ENCODE data around the gene CD82. TPM values are rescaled to one million over a fixed set of nuclear protein-coding genes. Genes with fewer than 3 reads are reported as not detected.

CD82 gene
- total RNA-seq, 1 experiment from 2014 or later, result 8.2 TPM

DNA sequence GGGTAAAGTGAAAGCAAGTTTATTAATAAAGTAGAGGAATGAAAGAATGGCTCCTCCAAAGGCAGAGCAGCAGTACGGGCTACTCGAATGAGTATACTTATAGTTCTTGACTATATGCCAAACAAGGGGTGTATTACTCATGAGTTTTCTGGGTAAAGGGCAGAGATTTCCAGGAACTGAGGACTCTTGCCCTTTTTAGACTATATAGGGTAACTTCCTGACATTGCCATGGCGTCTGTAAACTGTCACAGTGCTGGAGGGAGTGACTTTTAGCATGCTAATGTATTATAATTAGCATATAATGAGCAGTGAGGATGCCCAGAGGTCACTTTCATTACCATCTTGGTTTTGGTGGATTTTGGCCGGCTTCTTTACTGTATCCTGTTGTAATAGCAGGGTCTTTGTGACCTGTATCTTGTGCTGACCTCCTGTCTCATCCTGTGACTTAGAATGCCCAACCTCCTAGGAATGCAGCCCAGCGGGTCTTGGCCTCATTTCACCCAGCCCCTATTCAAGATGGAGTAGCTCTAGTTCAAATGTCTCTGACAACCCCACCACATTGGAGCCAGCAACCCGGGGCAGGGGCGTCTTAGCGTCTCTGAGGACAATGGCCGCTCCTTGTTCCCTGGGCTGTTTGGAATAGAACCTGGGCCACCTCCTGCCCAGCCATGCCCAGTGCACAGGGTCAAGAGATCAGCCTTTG lies 34.9 kb upstream of the CD82 start:
- TF ChIP-seq, protein P1, sequence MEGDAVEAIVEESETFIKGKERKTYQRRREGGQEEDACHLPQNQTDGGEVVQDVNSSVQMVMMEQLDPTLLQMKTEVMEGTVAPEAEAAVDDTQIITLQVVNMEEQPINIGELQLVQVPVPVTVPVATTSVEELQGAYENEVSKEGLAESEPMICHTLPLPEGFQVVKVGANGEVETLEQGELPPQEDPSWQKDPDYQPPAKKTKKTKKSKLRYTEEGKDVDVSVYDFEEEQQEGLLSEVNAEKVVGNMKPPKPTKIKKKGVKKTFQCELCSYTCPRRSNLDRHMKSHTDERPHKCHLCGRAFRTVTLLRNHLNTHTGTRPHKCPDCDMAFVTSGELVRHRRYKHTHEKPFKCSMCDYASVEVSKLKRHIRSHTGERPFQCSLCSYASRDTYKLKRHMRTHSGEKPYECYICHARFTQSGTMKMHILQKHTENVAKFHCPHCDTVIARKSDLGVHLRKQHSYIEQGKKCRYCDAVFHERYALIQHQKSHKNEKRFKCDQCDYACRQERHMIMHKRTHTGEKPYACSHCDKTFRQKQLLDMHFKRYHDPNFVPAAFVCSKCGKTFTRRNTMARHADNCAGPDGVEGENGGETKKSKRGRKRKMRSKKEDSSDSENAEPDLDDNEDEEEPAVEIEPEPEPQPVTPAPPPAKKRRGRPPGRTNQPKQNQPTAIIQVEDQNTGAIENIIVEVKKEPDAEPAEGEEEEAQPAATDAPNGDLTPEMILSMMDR (conservative IDR thresholded peaks at IDR 0.05; ENCODE audit: low read depth, low read length), result no peak
- TF ChIP-seq EZH2 (IDR thresholded peaks at IDR 0.05; ENCODE audit: borderline replicate concordance, low read depth, low read length, poor library complexity, severe bottlenecking), result no peak
- no peak for DNase-seq (ENCODE audit: low spot score)
- Histone ChIP-seq H3K4me3 (ENCODE audit: low read depth, low read length, poor library complexity, severe bottlenecking) (no peak overlapping the region), H3K4me1 (ENCODE audit: insufficient read depth, low read length, poor library complexity, severe bottlenecking) (peaks cover 20% of the 10 kb centered on the region), H3K27me3 (replicated peaks; ENCODE audit: insufficient read depth, low read depth, low read length, poor library complexity) (no peaks in the 10 kb centered on the region), H3K36me3 (ENCODE audit: insufficient read depth, low read length, poor library complexity, severe bottlenecking) (no peaks in the 10 kb centered on the region), H3K27ac (ENCODE audit: low read depth, low read length, poor library complexity, severe bottlenecking) (no peak overlapping the region), H3K9me3 (ENCODE audit: low read depth, low read length, poor library complexity, severe bottlenecking) (no peaks in the 10 kb centered on the region)
- intact Hi-C loops (cut with micrococcal nuclease; ENCODE audit: unreplicated experiment), result no loop called here
- POLR2A ChIA-PET (ENCODE audit: low non-redundant PET), result no interaction called here
- CTCF ChIA-PET, result no interaction called here
- BruUV-seq (replicated peaks), result no TSS peak

DNA sequence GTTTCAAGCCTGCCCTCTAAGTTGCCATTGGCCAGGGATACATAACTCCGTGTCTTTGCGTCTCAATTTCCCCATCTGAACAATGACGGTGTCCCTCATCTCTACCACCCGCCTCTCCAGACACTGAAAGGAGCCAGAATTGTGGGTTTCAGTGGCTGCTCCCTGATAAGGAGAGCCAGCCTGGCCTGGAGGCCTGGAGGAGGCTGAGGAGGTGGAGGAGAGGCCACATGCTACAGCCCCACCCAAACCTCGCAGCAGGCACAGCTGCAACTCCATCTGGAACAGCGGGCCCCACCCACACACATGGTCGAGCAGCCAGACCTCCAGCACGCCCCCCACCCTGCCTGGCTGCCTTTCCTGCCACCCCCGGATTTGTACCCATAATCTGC lies 34.4 kb upstream of the CD82 start:
- POLR2A ChIA-PET (ENCODE audit: low non-redundant PET), result no interaction called here
- DNase-seq (ENCODE audit: low spot score), result no peak
- Histone ChIP-seq H3K4me1 (ENCODE audit: insufficient read depth, low read length, poor library complexity, severe bottlenecking) (peaks cover 20% of the 10 kb centered on the region), H3K27ac (ENCODE audit: low read depth, low read length, poor library complexity, severe bottlenecking) (peak overlapping the region; percentile 5), H3K4me3 (ENCODE audit: low read depth, low read length, poor library complexity, severe bottlenecking) (no peak overlapping the region), H3K27me3 (replicated peaks; ENCODE audit: insufficient read depth, low read depth, low read length, poor library complexity) (no peaks in the 10 kb centered on the region), H3K9me3 (ENCODE audit: low read depth, low read length, poor library complexity, severe bottlenecking) (no peaks in the 10 kb centered on the region), H3K36me3 (ENCODE audit: insufficient read depth, low read length, poor library complexity, severe bottlenecking) (no peaks in the 10 kb centered on the region)
- TF ChIP-seq, protein P1 (conservative IDR thresholded peaks at IDR 0.05; ENCODE audit: low read depth, low read length), result no peak
- no peak for TF ChIP-seq EZH2 (IDR thresholded peaks at IDR 0.05; ENCODE audit: borderline replicate concordance, low read depth, low read length, poor library complexity, severe bottlenecking)
- intact Hi-C loops (cut with micrococcal nuclease; ENCODE audit: unreplicated experiment), result no loop called here
- BruUV-seq (replicated peaks), result no TSS peak
- CTCF ChIA-PET, result no interaction called here

DNA sequence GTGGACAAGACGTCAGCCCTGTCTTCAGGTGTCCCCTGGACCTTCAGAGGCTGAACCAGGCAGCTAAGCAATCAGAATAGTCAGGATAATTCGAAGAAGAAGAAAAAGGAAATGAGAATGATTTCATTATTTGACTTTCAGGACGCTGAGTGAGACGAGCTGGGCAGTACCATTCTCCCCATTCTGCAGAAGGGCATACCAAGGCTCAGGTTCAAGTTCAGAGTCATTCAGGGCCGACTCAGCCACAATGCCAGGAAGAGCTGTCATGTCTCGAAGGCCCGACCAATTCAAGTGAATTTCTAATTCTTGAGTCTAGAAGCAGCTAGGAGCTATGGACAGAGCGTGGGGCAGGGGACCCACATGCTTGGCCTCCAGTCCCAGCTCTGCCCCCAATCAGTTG lies 33.8 kb upstream of the CD82 start:
- Histone ChIP-seq H3K4me3 (ENCODE audit: low read depth, low read length, poor library complexity, severe bottlenecking) (no peak overlapping the region), H3K4me1 (ENCODE audit: insufficient read depth, low read length, poor library complexity, severe bottlenecking) (peaks cover 20% of the 10 kb centered on the region), H3K27me3 (replicated peaks; ENCODE audit: insufficient read depth, low read depth, low read length, poor library complexity) (no peaks in the 10 kb centered on the region), H3K9me3 (ENCODE audit: low read depth, low read length, poor library complexity, severe bottlenecking) (no peaks in the 10 kb centered on the region), H3K27ac (ENCODE audit: low read depth, low read length, poor library complexity, severe bottlenecking) (peak overlapping the region; percentile 5), H3K36me3 (ENCODE audit: insufficient read depth, low read length, poor library complexity, severe bottlenecking) (no peaks in the 10 kb centered on the region)
- POLR2A ChIA-PET (ENCODE audit: low non-redundant PET), result no interaction called here
- TF ChIP-seq EZH2 (IDR thresholded peaks at IDR 0.05; ENCODE audit: borderline replicate concordance, low read depth, low read length, poor library complexity, severe bottlenecking), result no peak
- TF ChIP-seq, protein P1 (conservative IDR thresholded peaks at IDR 0.05; ENCODE audit: low read depth, low read length), result no peak
- intact Hi-C loops (cut with micrococcal nuclease; ENCODE audit: unreplicated experiment), result no loop called here
- DNase-seq (ENCODE audit: low spot score), result no peak
- BruUV-seq (replicated peaks), result no TSS peak
- CTCF ChIA-PET, result no interaction called here

Data from A673 (cell line).